ENCODE measurements around the gene MEST.
"Not testable (repeated sequence)": the region's sequence is repeated elsewhere in the genome, so short reads cannot be mapped to it uniquely, and the experiment has no call there.

Gene MEST

GRCh38 chr7:130491841-130492522 lies at the start of gene MEST:
Gene MEST, plus strand, starts transcription at chr7:130492085. Its CDS starts 229 bp downstream, at chr7:130492314.
- DNase-seq (ENCODE audit: low spot score): peak; percentile 55

GRCh38 chr7:130442601-130443000 lies 49.3 kb upstream of the MEST start:
- no peak for DNase-seq (ENCODE audit: low spot score)

- no peak for DNase-seq (ENCODE audit: low spot score)
Observed at GRCh38 chr7:130444234-130444633, 47.7 kb upstream of the MEST start.

- no peak for DNase-seq (ENCODE audit: low spot score)
Observed at GRCh38 chr7:130444751-130445407, 47.0 kb upstream of the MEST start.

GRCh38 chr7:130446259-130446658 lies 45.6 kb upstream of the MEST start:
- no peak for DNase-seq (ENCODE audit: low spot score)

- DNase-seq (ENCODE audit: low spot score): not testable (repeated sequence)
Observed at GRCh38 chr7:130451344-130451743, 40.5 kb upstream of the MEST start.

- no peak for DNase-seq (ENCODE audit: low spot score)
Observed at GRCh38 chr7:130452951-130453350, 38.9 kb upstream of the MEST start.

GRCh38 chr7:130454959-130455358 lies 36.9 kb upstream of the MEST start:
- no peak for DNase-seq (ENCODE audit: low spot score)

- DNase-seq (ENCODE audit: low spot score): no peak
Observed at GRCh38 chr7:130458257-130458656, 33.6 kb upstream of the MEST start.

GRCh38 chr7:130461272-130461671 lies 30.6 kb upstream of the MEST start:
- no peak for DNase-seq (ENCODE audit: low spot score)

GRCh38 chr7:130463553-130464434 lies 28.1 kb upstream of the MEST start:
- DNase-seq (ENCODE audit: low spot score): no peak

- DNase-seq (ENCODE audit: low spot score): no peak
Observed at GRCh38 chr7:130468612-130469011, 23.3 kb upstream of the MEST start.

GRCh38 chr7:130471974-130472373 lies 19.9 kb upstream of the MEST start:
- no peak for DNase-seq (ENCODE audit: low spot score)

- DNase-seq (ENCODE audit: low spot score): peak; percentile 46
Observed at GRCh38 chr7:130473289-130473688, 18.6 kb upstream of the MEST start.

- no peak for DNase-seq (ENCODE audit: low spot score)
Observed at GRCh38 chr7:130473876-130474275, 18.0 kb upstream of the MEST start.

GRCh38 chr7:130475776-130476175 lies 16.1 kb upstream of the MEST start:
- no peak for DNase-seq (ENCODE audit: low spot score)

GRCh38 chr7:130476297-130477150 lies 15.4 kb upstream of the MEST start:
- no peak for DNase-seq (ENCODE audit: low spot score)

- no peak for DNase-seq (ENCODE audit: low spot score)
Observed at GRCh38 chr7:130478991-130479390, 12.9 kb upstream of the MEST start.

- DNase-seq (ENCODE audit: low spot score): no peak
Observed at GRCh38 chr7:130479716-130480400, 12.0 kb upstream of the MEST start.

- no peak for DNase-seq (ENCODE audit: low spot score)
Observed at GRCh38 chr7:130481898-130482297, 10.0 kb upstream of the MEST start.

- DNase-seq (ENCODE audit: low spot score): no peak
Observed at GRCh38 chr7:130483031-130483430, 8.9 kb upstream of the MEST start.

All from Ammon's horn (tissue), 1 donor.